GM21786 (cell line): Measurements from ENCODE around the gene C1QTNF3.
"Not testable (repeated sequence)": the region's sequence is repeated elsewhere in the genome, so short reads cannot be mapped to it uniquely, and the experiment has no call there.

Experiments used
- ATAC-seq: cut with Tn5 transposase; IDR thresholded peaks from one replicate; pipeline ENCODE4 v1.9.1; 2021; ENCODE audit not compliant: unreplicated experiment

The C1QTNF3 gene

DNA sequence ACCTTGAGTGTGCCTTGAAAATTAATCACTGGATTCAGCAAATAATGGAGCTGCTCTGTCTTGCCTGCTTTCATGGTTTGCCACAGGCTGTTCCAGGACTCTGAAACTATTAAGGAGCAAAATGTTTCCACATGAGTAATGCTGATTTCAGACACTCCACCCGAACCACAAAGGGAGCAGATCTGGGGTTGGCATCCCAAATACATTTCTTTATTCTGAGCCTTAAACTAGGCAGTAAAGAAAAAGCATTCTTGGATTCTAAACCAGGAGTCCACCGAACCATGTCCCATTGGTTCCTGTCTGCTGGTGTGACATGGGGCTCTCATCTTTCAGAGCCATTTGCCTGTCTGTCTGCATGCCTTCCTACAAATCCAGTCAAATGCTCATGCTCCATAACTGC, 10.1 kb upstream of the C1QTNF3 start:
- ATAC-seq, result no peak

DNA sequence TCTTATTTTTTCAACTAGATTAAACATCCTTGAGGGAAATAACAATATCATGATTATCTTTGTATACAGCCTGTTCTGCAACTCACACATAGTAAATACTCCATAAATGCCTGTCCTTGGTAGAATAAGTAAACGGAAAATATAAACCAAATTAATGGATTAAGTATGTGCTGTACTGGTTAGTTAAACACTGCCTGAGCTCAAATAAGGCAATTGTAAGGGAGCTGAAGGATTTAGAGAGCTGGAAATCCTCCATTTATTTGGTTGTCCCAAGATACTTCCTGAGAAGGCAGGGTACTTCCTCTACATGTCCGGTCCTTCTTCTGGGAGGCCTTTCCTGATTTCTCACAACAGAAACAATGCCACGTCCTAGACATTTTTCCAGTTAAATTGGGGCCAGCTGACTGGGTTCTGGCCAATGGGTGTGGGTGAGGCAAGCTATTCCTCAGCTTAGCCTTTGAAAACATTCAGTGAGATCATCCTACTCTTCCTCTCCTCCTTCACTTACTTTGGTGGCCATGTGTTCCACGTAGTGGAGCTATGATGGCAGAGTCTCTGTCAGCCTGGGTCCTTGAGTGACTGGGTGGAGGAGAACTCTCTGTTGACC, 8.5 kb upstream of the C1QTNF3 start:
- no peak for ATAC-seq

DNA sequence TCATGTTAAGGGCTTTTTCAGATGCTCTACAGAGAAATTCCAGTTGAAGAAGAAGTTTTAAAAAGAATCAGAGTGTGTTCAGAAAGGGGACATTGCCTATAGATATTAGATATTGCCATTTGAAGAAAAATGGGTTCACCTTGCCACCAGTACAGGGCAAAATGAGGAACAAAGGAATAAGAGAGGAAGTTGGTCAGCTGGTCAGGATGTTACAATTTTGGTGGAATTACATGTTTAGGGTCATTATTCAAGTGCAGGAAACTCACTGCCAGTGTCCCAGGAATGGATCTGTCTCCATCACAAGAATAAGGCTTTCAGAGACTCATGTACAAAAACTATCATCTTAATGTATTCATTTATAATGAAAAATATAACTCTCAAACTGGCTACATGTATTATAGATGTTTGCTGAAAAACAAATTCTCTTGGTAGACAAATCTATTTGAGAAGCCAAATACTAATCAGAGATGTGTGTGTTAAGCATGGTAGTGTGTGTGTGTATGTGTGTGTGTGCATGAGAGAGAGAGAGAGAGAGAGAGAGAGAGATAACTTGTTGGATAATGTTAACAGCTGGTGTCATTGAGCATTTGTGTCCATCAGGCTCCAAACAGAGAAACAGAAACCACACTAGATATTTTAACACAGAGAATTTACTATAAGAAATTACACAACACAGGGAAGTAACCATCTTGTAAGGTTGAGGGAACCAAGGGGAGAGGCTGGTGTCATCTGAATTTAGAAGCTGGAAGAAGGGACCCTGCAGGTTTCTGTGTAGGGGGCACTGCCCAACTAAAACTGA, 5.0 kb upstream of the C1QTNF3 start:
- ATAC-seq, result no peak

DNA sequence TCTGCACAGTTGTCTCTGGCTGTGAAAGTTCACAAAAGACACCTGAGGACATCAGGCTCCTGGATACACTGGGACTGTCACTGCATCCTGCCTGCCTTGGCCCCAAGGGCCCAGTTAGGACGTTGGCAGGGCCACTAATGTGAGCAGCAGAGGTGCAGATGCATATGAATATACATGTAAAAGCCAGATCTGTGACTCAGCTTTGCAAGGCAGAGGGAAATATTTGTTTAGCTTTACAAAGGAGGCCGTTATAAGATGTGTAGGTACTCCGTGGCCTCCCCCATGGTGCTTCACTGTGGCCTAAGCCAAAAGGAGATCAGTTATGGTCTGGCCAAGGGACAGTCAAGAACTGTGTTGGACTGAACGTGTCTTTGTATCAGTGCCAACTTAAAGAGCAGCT, 4.1 kb upstream of the C1QTNF3 start:
- ATAC-seq, result no peak

DNA sequence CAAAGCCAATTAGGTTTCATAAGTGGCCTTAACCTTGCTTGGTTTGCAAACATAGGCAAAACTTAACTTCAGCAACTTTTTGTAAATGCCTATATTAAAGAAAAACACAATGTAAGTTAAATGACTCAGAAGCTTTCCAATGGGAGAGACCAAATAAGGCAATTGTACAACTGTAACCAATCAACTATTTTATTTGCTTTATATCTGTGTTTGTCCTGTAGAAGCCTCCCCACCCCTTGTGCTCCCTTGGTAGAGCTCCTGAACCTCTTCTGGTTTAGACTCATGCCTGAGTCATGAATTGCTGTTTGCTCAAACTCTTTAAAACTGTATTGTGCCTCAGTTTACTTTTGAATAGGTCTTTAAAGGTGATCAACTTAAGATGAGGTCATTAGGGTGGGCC, 3.0 kb upstream of the C1QTNF3 start:
- no peak for ATAC-seq

DNA sequence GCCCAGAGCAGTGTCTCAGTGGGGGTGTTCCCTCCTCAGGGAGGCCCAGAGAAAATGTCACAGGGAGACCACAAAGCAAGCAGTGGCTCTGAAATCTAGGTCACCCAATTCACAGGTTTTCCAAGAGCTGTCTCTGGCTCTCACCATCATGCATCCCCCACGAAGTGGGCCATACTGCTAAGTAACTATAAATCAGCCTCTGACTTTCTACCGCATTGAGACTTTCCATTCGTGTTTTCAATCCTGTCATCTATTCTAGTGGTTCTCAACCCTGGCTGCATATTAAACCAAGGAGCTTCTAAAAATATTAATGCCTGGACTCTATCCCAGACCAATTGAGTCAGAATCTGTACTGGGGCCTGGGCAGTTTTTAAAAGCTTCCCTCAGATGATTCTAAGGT, 2.0 kb upstream of the C1QTNF3 start:
- no peak for ATAC-seq

DNA sequence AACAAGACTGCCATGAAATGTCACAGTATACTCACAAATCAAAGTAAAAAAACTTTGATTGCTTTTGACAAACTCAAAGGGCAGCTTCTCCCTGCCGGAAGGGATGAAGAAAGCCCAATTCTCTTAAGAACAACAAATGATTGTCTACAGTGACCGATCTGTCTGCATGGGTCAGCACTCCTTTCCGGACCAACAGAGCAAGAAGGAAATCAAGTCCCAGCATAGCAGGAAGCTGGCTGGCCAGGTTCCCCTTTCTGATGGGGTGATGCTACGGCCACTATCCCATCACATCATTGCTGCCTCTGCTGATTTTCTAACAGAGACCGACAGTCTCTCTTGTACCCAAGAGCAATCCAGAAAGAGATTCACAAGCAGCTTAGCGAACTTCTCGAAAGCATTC, 692 bp downstream of the C1QTNF3 start:
- no peak for ATAC-seq

DNA sequence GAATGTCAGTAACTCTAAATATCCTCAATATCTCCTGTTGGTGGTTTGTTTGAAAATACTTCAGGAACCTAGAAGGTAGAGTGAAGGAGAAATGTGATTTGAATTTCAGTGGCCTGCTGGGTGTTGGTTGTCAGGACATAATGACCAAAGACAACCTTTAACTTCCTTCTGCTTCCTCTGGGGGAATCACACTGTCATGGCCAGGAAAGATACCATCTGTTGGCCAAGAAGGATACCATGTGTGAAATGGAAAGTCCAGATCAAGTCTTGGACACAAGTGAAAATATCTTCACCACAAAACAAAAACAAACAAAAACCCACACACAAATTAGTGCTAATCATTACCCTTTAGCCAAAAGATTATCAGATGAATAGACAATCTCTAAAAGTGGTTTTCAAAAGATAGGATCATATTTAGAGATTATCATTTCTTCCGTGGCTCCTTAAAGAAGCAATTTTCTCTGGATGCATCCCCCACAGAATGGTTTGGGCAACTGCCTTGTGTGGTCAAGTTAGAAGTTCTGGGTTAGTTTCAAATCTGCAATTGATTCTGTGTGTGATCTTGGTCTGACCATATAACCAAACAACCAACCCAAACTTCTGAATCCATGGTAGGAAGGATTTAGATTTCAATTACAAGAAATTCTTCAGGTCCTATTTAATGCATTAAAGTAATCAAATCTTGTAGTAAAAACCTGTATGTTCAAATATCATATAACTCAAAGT, 1.6 kb downstream of the C1QTNF3 start:
- no peak for ATAC-seq

DNA sequence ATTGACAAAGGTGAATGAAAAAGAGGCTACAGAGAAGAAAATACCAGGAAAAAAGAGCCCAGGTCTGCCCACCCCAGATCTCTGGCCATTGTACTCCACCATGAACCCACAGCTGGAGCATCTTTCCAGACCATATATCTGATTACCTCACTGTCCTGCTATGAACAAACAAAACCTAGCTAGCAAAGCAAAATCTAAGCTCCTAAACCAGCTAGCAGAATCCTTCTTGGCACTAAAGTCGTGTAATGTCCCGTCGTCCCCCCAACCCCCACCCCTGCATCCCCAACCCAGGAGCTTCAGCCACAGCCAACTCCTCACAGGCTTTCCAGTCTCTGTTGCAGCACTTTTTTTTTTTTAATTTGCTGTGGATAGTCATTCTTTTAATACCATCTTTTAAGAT, 2.5 kb downstream of the C1QTNF3 start:
- no peak for ATAC-seq

DNA sequence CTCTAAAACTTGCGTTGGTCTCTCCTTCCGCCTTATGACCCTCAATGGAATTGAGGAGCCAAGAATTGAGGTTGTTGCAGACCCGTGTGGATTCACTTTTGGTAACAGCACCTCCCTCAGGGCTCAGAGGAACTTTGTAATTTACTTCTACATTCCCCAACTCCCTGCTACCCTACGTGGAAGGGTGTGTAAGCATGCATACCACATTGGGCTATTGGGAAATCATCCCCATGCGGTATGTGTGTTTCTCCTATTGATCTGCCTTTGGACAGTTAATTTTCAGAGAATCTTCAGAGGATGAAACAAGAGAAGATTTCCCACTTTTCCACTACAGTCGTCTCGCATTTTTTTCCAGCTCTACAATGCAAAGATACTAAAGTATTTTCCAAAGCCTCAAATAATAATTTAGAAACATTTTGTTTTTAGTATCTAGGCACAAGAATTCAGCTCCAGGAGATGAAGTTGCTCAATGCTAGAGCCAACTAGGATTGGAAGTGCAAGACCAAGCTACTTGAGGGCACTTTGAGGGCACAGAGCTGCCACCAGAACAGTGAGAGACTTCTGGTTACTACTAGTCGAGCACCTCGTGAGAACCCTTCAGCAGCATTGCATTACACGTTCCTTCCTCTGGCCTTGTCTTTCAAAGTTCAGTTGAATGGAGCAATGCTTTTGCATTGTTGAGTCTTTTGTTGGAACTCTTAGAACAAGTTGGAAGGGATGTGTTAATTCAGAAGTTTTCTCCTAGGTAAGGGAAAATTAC, 3.4 kb downstream of the C1QTNF3 start:
- ATAC-seq, result no peak

DNA sequence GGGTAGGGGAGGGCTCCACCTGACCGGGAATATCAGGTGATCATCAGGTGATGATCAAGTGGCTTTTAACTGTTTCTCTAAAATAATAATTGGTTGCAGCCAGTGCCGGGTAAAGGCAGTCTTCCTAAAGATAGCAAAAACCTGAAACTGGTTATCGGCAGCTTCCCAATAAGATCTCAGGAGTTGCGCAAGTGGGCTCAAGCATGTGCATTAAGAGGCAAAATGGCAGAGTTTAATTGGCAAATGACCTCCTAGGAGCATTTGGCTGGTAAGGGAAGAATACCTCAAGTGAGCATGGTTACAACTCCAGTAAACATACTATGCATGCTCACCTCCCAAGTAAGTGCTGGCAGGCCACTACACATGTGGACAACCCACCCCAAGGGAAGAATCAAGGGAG, 4.2 kb downstream of the C1QTNF3 start:
- ATAC-seq, result no peak

DNA sequence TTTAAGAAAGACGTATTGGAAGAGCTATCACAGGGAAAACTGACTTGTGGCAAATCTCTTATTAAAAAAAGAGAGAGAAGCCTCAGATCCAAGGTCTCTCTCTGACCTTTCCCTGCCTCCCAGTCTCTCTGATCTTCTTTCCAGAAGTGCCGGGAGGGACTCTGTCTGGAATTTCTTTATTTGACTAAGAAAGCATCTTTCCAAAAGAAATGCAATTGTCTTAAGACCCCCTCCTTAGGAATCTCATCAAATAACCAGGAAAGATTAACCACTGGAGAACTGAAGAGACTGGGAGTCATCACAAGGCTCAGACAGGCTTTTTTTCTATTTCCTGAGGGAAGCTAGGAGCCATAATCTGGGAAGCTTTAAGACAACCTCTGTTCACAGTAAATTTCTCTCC, 4.6 kb downstream of the C1QTNF3 start:
- ATAC-seq, result no peak

DNA sequence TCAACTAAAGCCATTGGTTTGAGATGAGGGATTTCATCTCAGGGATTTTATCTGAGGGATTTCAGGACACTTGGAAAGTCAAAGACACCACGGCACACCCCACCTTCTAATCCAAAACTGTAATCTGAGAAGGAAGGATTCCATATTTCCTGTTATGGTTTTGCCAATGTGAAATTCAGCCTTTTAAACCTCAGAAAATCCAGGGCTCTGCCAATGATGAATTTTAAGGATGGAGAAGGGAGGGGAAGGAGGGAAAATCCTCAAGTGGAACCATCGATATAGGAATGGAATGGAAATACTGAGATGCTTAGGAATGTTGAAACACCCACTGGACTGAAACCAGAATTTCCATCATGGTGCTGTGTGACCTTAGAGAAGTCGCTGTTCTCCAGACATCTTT, 5.3 kb downstream of the C1QTNF3 start:
- ATAC-seq, result no peak

DNA sequence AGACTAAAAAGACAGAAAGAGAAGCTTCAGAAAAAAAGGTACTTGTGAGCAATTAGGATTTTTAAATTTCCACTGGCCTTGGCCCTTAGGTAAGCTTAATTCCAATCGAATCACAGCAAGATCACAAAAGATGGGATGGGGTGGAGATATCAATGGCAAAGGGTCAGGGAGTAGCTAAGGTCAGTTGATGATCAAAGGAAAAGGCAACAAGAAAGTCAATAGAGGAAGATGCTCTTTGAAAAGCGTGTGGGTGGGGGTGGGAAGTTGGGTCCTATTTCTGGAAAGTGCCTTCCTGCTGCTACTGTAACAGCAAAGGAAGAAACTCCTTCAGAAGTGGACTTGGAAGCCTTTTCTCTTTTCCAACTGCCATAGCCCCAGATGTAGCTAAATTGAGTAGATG, 7.3 kb downstream of the C1QTNF3 start:
- ATAC-seq, result no peak

DNA sequence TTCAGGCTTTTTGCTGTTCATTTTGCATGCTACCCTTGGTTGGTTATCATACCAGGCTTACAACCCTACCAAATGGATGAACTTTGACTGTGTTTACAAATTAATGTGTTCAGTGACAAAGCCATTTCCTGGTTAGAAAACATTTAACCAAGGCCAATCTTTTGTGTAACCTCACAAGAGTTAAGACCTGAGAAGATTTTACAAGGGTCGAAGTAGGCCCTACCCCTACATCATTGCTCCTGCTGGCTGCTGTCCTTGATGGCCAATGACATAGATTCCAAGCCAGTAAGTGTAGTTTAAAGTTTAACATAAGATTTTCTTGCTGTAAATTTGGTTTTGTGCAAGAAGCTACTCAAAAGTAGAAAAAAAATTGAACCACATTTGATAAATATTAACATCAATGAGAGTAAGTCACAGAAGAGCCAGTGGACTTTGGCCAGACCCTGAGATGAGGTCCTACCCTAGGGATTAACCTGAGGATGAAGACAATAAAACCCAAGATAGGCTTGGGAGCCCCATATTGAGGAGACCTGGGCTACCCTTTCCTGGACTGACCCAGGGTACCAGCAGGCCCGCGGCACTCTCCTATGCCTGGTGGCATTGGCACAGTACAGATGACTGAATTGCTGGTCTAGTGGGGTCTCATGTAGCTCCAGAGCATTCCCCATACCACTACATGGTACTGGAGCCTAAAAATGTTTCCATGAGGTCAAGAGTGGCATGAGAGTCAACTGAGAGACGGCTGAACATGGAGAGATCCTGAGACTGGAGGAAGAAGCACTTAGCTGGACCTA, 8.3 kb downstream of the C1QTNF3 start:
- peak; percentile 64 for ATAC-seq

DNA sequence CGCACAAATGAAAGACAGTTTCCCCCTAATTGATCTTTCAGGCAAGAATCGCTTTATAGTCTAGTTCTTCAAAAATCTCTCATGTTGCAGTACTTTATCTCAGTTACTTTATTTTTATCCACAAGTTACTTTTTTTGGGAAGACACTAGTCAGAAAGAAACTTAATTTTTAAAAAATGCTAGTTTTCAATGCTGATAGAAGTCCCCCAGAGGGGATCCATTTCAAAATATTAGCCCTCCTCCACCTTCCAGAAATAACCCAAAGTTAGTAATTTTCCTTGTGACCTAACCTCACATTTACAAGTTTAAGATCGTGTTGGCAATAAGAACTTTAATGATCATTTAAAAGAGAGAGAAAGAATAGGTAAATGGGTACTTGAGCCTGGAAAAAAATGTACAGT, 11.0 kb downstream of the C1QTNF3 start:
- no peak for ATAC-seq

DNA sequence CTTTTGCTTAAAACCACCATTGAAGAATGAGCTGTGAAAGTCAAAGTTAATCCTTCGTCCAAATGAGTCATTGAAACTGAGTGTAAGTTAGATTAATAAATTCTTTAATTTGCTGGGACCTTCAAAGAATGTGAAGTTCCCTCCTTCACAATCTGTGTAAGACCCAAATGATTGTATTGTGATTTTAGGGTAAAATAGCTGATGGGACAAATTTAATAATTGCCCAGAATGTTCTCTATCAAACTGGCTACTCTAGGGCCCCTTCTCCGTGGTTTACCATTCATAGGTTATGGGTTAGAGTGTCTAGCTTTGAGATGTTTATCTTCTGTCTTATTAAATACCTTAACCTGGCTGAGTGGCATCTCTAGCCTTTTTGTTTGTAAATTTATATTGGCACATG, 11.9 kb downstream of the C1QTNF3 start:
- ATAC-seq, result no peak

DNA sequence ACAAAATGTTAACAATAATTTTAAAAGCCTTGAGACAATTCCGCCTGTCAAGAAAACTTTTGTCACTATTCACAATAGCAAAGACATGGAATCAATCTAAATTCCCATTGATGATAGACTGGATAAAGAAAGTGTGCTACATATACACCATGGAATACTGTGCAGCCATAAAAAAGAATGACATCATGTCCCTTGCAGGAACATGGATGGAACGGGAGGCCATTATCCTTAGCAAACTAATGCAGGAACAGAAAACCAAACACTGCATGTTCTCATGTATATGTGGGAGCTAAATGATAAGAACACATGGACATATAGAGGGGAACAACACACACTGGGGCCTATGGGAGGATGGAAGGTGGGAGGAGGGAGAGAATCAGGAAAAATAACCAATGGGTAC, 12.4 kb downstream of the C1QTNF3 start:
- ATAC-seq, result not testable (repeated sequence)

DNA sequence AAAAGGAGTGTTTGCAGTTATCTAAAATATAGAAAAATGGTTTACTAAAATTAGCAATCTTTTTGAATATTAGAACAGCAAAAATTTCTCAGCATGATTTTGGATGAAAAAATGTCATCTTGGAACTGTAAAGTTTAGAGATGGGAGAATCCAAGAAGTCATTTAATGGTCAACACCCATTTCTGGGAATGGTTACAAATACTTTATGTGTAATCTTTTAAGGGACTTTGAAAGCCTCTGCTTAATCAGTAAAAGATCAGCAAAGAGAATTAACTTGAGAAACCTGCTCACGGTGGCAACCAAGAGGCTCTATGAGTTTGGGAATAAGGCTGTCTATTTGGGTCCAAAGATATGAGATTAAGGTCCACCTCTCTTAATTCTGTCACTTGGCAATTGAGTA, 13.0 kb downstream of the C1QTNF3 start:
- ATAC-seq, result no peak

DNA sequence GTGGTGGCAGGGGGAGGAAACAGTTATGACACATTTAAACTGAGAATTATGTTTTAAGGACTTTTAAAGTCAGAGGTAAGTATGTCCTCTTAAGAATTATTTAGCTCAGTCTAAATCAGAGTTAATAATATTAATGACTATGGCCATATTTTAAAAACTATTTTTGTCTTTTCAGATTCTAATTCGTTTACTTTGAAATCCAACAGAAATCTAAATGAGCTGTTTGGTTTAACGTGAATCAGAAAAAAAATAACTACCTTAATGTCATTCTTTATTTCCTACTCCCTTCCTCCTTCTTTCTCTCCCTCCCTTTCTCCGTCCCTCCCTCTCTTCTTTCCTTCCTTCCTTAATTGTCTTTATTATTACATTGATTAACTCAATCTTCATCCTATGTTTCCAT, 14.7 kb downstream of the C1QTNF3 start:
- ATAC-seq, result no peak
